Measurements from ENCODE around the gene ELFN1.

GRCh38 chr7:1794888-1795542, 124.9 kb downstream of the ELFN1 start:
- TF ChIP-seq CTCF (IDR thresholded peaks at IDR 0.05) (no peak), POLR2A (IDR thresholded peaks at IDR 0.05) (no peak)

Data from esophagus squamous epithelium (tissue), 4 donors.